Cardiac muscle cell (in vitro differentiated cells and primary cell): ENCODE results near the gene GRIA1. TPM values are rescaled to one million over a fixed set of nuclear protein-coding genes. Genes with fewer than 3 reads are reported as not detected.
A peak's percentile ranks its signal among the peaks of the same experiment; 100 is the strongest.

Experiments
- DNase-seq, 2 donors: peaks; one replicate each; pipeline versions ENCODE4 v3.0.0 to v3.0.0-alpha.2; 2010 to 2017; ENCODE audit warnings: low read depth in 1 of 2, low spot score in 1 of 2
- H3K27ac ChIP-seq: fragments of 200-600 bp; sonication (generic); 2 replicates; pipeline ENCODE4 v1.5.1; 2016
- H3K27me3 ChIP-seq: fragments of 200-600 bp; sonication (generic); 2 replicates; pipeline ENCODE4 v1.6.0; 2016; ENCODE audit warnings: control low read depth
- H3K36me3 ChIP-seq: fragments of 200-600 bp; sonication (generic); 2 replicates; pipeline ENCODE4 v1.5.1; 2016; ENCODE audit warnings: control low read depth
- H3K4me1 ChIP-seq: fragments of 200-600 bp; sonication (generic); 2 replicates; pipeline ENCODE4 v1.8.1; 2017; ENCODE audit warnings: low read depth, mild to moderate bottlenecking, mixed run types
- H3K4me3 ChIP-seq: fragments of 200-600 bp; sonication (generic); 2 replicates; pipeline ENCODE4 v1.5.1; 2016; ENCODE audit warnings: mild to moderate bottlenecking
- H3K9me3 ChIP-seq: fragments of 200-600 bp; sonication (generic); 2 replicates; pipeline ENCODE4 v1.5.1; 2017; ENCODE audit warnings: low read depth, mild to moderate bottlenecking, control low read depth
- CTCF ChIP-seq: IDR thresholded peaks from 2 replicates; pipeline ENCODE4 v1.5.1; 2012; ENCODE audit warnings: low read depth, mild to moderate bottlenecking, low read length
- polyA plus RNA-seq: library from polyadenylated mRNA; unstranded; fragments of >200 nt; fragmentation: Nextera tagmentation; extraction: Ambion mirVana; gene quantifications from 2 replicates; pipeline ENCODE4 v1.2.1, GENCODE V29; 2016
- total RNA-seq: library from RNA; depleted of rRNA; stranded (reverse); fragments of >200 nt; gene quantifications from 2 replicates; pipeline ENCODE4 v1.2.3, GENCODE V29; 2016

Gene GRIA1
- total and polyA plus RNA-seq, 2 experiments from 2014 or later: 1.6 to 2.3 TPM

GRCh38 chr5:153617190-153617589 is 126.7 kb downstream of the GRIA1 start:
- Histone ChIP-seq H3K4me1 (peaks cover 7% of the 10 kb centered on the region), H3K27me3 (no peaks in the 10 kb centered on the region), H3K9me3 (no peaks in the 10 kb centered on the region), H3K27ac (no peak overlapping the region), H3K4me3 (no peak overlapping the region), H3K36me3 (no peaks in the 10 kb centered on the region)
- TF ChIP-seq CTCF: no peak
- DNase-seq: peak in 1 of 2 donors; percentile 44

GRCh38 chr5:153618307-153618706 is 127.8 kb downstream of the GRIA1 start:
- TF ChIP-seq CTCF: no peak
- Histone ChIP-seq H3K9me3 (no peaks in the 10 kb centered on the region), H3K4me1 (peaks cover 7% of the 10 kb centered on the region), H3K27me3 (no peaks in the 10 kb centered on the region), H3K36me3 (no peaks in the 10 kb centered on the region), H3K27ac (no peak overlapping the region), H3K4me3 (no peak overlapping the region)
- DNase-seq: no peak

- Histone ChIP-seq H3K27ac (no peak overlapping the region), H3K9me3 (no peaks in the 10 kb centered on the region), H3K4me1 (peaks cover 7% of the 10 kb centered on the region), H3K4me3 (no peak overlapping the region), H3K27me3 (no peaks in the 10 kb centered on the region), H3K36me3 (no peaks in the 10 kb centered on the region)
- TF ChIP-seq CTCF: no peak
- DNase-seq: no peak
These were observed 128.4 kb downstream of the GRIA1 start for GRCh38 chr5:153618867-153619266.

GRCh38 chr5:153619771-153620170 is 129.3 kb downstream of the GRIA1 start:
- TF ChIP-seq CTCF: no peak
- Histone ChIP-seq H3K27me3 (no peaks in the 10 kb centered on the region), H3K4me3 (no peak overlapping the region), H3K4me1 (peaks cover 7% of the 10 kb centered on the region), H3K9me3 (no peaks in the 10 kb centered on the region), H3K27ac (no peak overlapping the region), H3K36me3 (no peaks in the 10 kb centered on the region)
- peak in 1 of 2 donors; percentile 18 for DNase-seq

- H3K36me3 ChIP-seq: no peaks in the 10 kb centered on the region
- DNase-seq: no peak
- peaks cover 26% of the 10 kb centered on the region for H3K4me1 ChIP-seq
- H3K4me3 ChIP-seq: no peak overlapping the region
- no peak for TF ChIP-seq CTCF
- no peaks in the 10 kb centered on the region for H3K9me3 ChIP-seq
- H3K27ac ChIP-seq: no peak overlapping the region
- no peaks in the 10 kb centered on the region for H3K27me3 ChIP-seq
These were observed 132.7 kb downstream of the GRIA1 start for GRCh38 chr5:153623124-153623523.
